Stimulated activated CD8-positive, alpha-beta memory T cell treated with anti-CD3 and anti-CD28 coated beads, Interleukin-2, amount 100 ng/mL, for 48 hours (primary cell): ENCODE data around the gene R3HCC1L.
"Not testable (repeated sequence)": the region's sequence is repeated elsewhere in the genome, so short reads cannot be mapped to it uniquely, and the experiment has no call there.

Source experiments
- DNase-seq, 2 donors: peaks; one replicate each; pipeline ENCODE4 v3.0.0-alpha.2; 2020; ENCODE audit warnings: low read depth in 2 of 2

Gene R3HCC1L

GRCh38 chr10:98131619-98132018 is 2.8 kb upstream of the R3HCC1L start:
- DNase-seq = no peak

DNA sequence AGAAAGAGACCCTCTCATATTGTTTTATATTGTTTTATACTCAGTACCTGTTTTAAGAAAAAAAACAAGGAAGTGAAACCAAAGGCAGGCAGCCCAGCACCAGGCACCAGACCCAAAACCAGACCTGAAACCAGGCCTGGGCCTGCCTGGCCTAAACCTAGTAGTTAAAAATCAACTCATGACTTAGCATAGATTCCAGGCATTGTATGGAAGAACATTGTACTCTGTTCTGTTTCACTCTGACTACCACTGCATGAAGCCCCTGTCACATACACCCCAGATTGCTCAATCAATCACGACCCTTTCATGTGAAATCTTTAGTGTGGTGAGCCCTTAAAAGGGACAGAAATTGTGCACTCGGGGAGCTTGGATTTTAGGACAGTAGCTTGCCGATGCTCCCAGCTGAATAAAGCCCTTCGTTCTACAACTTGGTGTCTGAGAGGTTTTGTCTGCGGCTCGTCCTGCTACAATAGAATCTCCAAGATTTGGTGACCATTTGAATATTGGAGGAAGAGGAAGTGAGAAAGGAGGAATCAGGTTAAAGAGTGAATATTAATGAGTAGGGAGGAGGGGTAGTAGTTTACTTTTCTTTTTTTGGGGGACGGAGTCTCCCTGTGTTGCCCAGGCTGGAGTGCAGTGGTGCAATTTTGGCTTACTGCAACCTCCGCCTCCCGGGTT is 1.2 kb upstream of the R3HCC1L start:
- not testable (repeated sequence) for DNase-seq

DNA sequence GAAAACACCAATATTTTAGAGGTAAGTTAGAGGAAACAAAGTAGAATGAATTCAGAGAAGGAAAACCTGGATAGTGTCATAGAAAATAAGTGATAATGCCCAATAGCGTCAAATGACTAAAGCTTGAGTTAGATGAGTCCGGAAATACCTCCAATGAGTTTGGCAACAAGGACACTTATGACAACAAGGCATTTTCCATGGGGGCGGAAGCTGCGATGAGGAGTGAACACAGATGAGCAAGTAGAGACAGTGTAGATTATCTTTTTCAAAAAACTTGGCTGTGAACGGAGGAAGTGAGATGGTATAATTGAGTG is 383 bp upstream of the R3HCC1L start:
- DNase-seq = no peak

DNA sequence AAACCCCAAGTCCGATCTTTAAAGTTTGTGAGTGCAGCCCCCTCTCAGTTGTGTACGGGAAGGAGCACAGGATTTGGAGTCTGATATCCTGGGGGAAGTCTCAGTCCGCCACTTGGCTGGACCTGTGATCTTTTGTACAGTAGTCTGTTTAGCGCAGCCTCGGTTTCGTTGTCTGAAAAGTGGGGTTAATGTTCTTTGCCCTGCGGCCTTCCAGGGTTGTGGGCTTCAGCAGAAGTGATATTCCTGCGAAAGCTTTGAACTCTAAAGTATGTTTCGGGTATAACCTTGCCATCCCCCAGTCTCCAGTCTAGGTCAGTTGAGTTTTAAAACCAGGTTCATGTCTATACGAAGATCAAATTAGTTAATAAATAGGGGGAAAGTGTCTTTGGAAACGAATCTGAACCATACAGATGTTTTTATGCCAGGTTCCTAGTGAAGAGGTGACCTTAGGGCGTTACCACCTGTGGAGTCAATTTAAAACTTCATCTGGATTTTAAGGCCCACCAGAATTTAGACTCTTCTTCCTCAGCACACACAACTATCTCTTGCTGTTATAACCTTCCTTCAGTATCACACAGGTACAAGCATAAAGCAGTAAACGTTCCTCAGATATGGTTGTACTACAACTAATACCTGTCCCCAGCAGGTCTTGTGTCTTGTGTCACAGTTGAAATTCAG is 904 bp downstream of the R3HCC1L start:
- DNase-seq = no peak

DNA sequence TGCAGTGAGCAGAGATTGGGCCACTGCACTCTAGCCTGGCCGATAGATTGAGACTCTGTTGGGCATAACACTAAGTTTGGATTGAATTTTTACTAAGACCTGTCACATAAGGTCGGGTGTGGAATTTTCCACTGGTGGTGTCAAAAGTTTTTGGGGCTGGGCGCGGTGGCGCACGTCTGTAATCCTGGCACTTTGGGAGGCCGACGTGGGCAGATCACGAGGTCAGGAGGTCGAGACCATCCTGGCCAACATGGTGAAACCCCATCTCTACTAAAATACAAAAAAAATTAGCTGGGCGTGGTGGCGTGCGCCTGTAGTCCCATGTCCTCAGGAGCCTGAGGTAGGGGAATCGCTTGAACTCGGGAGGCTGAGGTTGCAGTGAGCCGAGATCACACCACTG is 2.3 kb downstream of the R3HCC1L start:
- not testable (repeated sequence) for DNase-seq

DNA sequence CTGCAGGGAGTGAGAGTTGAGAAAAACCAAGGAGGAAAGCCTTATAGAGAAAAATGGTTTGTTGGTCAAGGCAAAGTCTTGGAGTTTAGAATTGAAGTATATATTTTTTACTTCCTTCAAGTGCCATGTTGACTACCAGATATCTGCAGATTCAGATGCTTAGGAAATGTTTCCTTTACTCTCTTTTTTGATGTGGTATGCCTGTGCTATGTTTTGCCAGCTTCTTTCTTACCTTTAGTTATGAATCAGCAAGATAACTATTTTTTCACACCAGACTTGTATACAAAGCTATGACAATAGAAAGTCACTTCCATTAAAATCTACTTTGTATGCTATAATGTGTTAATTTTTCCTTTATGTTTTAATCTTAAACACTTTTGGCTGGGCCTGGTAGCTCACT is 3.6 kb downstream of the R3HCC1L start:
- DNase-seq = no peak

DNA sequence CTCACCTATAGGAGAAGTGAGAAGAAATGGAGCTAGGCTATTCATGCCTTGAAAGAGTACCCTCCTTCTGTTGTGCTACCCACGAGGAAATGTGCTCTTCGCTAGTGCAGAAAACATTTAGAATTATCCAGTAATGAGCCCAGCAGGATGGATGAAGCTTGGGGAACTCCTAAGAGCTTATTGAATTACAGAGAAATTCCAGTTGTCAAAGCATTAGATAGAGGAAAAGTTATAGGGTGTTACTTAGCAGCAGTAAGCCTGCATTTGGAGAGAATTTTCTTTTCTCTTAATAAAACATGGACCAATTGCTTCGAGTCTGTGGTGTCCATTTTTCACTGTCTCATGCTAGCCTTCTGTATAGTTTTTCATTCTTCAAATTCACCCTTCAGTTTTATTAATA is 5.0 kb downstream of the R3HCC1L start:
- no peak for DNase-seq

- no peak for DNase-seq
Observed at GRCh38 chr10:98141484-98142073, 7.1 kb downstream of the R3HCC1L start.

- no peak for DNase-seq
Observed at GRCh38 chr10:98144985-98145384, 10.5 kb downstream of the R3HCC1L start.

- DNase-seq = no peak
Observed at GRCh38 chr10:98149858-98150257, 15.4 kb downstream of the R3HCC1L start.

DNA sequence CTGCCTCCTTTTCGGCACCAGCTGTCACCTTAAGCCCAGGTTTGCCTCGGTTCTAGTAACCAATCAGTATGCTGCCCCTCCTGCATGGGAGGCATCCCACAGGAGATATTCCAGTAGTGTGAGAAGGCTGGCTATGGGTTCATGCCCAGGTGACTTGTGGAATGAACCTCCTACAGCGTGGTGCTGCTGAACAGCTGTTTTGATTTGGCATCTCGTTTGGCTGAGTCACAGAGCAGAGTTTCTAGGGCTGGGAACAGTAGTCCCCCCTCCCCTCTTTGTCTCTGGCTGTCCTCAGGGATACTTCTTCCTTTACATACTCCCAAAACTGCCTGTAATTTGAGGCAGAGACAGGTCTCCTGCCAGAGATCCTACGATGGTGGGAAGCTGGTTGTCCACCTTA is 16.1 kb downstream of the R3HCC1L start:
- DNase-seq = no peak

- DNase-seq = not testable (repeated sequence)
Observed at GRCh38 chr10:98152778-98153177, 18.3 kb downstream of the R3HCC1L start.

- DNase-seq = not testable (repeated sequence)
Observed at GRCh38 chr10:98153213-98153958, 18.9 kb downstream of the R3HCC1L start.

- DNase-seq = no peak
Observed at GRCh38 chr10:98154076-98154475, 19.6 kb downstream of the R3HCC1L start.

DNA sequence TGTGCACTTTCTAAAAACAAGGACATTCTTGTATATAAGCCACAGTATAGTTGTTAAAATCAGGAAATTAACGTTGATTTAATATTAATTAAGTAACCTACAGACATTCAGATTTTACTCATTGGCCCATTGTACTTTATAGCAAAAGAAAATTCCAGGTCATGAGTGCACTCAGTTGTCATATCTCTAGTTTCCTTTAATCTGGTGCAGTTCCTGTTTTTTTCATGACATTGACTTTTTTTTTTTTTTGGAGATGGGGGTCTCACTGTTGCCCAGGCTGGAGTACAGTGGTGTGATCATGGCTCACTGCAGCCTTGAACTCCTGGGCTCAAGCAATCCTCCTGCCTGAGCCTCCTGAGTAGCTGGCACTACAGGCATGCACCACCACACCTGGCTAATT is 24.1 kb downstream of the R3HCC1L start:
- DNase-seq = no peak

DNA sequence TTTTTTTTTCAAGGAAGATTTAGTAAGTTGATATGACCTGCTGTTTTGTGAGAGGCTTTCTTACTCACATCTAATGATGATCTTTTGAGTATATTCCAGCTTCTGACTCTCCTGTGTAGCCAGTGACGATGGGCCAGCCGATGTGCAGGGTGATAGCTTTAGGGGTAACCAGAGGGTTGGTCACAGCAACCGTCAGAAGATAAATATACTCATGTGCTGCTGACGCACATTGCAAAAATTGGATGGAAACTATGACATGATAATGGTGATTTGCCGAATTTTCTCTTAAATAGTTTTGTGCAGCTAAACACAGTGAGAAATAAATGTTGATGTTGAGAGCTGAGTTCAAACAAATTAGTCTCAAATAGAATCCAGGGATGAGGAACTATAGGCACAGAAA is 29.5 kb downstream of the R3HCC1L start:
- no peak for DNase-seq

GRCh38 chr10:98167191-98167590 is 32.7 kb downstream of the R3HCC1L start:
- DNase-seq = no peak

GRCh38 chr10:98168147-98168546 is 33.7 kb downstream of the R3HCC1L start:
- no peak for DNase-seq

- no peak for DNase-seq
Observed at GRCh38 chr10:98168766-98169165, 34.3 kb downstream of the R3HCC1L start.

GRCh38 chr10:98169379-98169778 is 34.9 kb downstream of the R3HCC1L start:
- DNase-seq = no peak

DNA sequence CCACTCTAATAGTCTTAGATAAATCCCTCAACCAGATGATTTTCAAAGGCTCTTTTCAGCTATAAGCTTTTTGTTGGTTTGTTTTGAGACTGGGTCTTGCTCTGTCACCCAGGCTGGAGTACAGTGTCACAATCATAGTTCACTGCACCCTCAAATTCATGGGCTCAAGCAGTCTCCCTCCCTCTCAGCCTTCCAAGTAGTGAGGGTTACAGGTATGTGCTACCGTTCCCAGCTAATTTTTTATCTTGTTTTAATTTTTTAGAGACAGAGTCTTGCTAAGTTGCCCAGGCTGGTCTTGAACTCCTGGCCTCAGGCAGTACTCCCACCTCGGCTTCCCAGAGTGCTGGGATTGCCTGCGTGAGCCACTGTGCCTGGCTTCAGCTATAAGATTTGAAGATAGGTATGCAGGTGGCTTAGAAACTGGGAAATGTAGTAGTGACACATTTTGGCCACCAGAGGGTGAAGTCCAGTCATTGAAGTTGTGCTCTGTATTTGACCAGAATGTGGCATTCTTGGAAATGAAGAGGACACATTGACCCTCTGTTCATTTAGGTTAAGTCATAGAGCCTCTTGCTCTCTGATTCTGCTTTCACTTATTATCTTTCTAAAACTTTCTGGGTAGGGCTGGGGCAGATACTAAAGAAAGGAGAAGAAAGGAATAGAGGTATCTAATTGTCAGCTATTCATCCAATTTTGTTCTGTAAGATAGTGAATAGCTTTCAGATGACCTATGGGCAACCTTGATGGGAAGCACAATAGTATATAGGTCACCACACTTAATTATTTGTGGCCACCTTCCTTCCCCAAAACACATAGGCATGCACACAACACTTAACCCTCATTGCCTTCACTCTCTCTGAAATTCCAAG is 36.0 kb downstream of the R3HCC1L start:
- DNase-seq = no peak

DNA sequence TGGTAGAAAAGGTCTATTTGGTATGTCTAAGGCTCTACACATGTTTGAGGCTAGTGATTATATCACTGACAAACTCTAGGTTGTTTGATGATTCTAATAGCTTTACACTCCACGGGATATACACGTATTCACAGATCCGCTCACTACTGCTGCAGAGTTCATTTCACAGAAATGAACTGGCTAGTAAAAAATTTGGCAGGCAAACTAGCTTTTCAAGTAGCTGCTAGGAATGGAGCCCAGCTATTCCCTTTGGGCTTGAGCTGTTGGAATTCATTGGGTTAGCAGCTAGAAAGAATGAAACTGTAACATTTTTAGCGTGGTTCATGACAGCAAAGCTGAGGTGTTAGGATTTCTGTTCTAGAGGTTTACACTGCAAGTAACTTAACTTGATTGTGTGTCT is 37.6 kb downstream of the R3HCC1L start:
- DNase-seq = no peak
